GM12892 (cell line): Measurements from ENCODE around the gene JPH4.

Source experiments
- POLR2A ChIP-seq: IDR thresholded peaks from 2 replicates; pipeline ENCODE4 v1.6.1; 2011; ENCODE audit warnings: low read depth, low read length, control low read depth
- POLR2AphosphoS5 ChIP-seq: IDR thresholded peaks from 2 replicates; pipeline ENCODE4 v1.6.1; 2011; ENCODE audit warnings: low read depth, low read length, control low read depth

DNA sequence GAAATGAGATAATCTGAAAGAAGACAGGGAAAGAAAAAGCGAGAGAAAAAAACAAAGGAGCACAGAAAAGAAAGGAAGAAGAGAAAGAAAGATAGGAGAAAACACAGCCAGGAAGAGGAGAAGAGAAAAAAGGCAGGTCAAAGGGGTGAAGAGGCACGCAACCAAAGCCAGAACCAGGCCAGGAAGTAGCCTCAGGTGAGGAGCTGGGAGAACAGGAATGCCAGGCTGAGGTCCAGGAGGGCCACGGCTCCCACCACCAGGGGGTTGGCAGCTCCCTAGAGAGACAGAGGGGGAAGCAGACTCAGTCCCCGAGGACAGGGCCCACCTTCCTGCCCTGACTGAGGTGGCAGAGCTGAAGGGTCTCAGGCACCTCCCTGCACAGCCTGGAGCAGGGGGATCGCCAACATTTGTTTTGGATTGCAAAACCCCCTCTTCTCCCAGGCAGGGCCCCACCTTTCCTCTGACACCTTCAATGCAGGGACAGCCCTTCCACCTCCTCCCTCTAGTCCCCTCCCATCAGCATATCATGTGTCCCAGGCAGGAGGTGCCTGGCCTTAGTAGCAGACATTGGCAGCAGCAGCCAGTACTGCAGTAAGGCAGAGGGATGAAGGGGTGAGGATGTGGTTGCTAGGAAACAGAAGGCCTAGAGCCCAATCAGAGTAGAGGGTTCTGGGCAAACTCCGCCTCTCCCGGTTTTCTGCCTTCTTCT, 9.0 kb downstream of the JPH4 start:
- TF ChIP-seq POLR2A, result no peak
- TF ChIP-seq POLR2AphosphoS5, result no peak
